ENCODE results near the gene TSPAN31. TPM values are rescaled to one million over a fixed set of nuclear protein-coding genes. Genes with fewer than 3 reads are reported as not detected.

Gene TSPAN31, protein sequence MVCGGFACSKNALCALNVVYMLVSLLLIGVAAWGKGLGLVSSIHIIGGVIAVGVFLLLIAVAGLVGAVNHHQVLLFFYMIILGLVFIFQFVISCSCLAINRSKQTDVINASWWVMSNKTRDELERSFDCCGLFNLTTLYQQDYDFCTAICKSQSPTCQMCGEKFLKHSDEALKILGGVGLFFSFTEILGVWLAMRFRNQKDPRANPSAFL
- 86.3 and 103 TPM in 2 replicates for total RNA-seq

GRCh38 chr12:57744777-57745484 lies at the start of gene TSPAN31:
Gene TSPAN31, plus strand, starts transcription at chr12:57745039. Its CDS starts 116 bp downstream, at chr12:57745155.

GRCh38 chr12:57738661-57739237 lies 6.1 kb upstream of the TSPAN31 start, which contains the start of gene AGAP2:
Gene AGAP2, minus strand, starts transcription at chr12:57738742. Its CDS starts 496 bp downstream, at chr12:57738246.

DNA sequence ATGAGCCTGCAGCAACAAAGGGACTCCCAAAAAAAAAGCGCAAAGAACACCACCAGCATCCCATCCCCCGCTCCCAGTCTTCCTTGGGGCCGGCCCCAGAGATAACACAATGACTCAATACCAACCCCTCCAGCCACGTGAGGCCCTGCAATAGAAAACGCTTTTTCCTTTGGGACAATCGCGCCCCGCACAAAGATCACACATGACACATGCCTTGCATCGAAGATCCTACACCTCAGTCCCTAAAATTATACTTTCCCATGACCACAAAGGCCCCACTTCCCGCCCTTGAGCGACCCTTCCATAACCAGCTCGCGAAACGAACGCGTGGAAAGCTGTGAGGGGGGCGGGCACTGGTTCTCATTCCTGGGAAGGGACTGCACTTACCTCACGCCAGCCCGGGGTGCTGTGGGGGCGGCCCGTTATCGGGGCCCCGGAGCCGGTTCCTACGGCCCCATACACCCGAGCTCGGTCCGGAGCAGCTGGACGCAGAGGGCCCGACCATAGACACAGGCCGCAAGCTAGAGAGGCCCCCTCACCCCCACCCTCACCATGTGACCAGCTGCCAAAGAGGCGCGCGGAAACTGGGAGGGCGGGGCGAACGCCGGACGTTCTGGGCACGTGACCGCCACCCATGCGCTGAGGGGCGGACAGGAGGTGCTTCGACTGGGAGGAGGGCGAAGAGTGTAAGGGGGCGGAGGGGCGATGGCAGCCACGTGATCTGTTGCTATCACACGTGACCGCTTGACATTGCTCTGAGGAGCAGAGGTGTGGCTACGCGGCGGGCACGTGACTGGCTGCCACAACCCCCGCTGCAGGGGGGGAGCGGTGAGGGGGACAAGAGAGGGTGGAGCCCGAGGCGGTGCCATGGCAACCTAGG lies 7.2 kb downstream of the TSPAN31 start, which contains the start of gene CDK4:
CDK4 (minus strand) TSS at position 523 of the 880 bp plus-strand sequence. CDS start 593 bp downstream, outside the sequence.

GRCh38 chr12:57754411-57755193 lies 9.8 kb downstream of the TSPAN31 start, which contains the start of gene MARCHF9:
Gene MARCHF9, plus strand, starts transcription at chr12:57755103. Its CDS starts 426 bp downstream, at chr12:57755529.

GRCh38 chr12:57766464-57767304 lies 21.8 kb downstream of the TSPAN31 start, which contains the start of gene CYP27B1:
Gene CYP27B1, minus strand, starts transcription at chr12:57767078. Its CDS starts 37 bp downstream, at chr12:57767041.

GRCh38 chr12:57771873-57772428 lies 27.1 kb downstream of the TSPAN31 start, which contains the start of gene METTL1:
Gene METTL1, minus strand, starts transcription at chr12:57772105. Its CDS starts 22 bp downstream, at chr12:57772083.

GRCh38 chr12:57772429-57773322 lies 27.8 kb downstream of the TSPAN31 start, which contains the start of gene EEF1AKMT3:
Gene EEF1AKMT3, plus strand, starts transcription at chr12:57772614. Its CDS starts 111 bp downstream, at chr12:57772725.

DNA sequence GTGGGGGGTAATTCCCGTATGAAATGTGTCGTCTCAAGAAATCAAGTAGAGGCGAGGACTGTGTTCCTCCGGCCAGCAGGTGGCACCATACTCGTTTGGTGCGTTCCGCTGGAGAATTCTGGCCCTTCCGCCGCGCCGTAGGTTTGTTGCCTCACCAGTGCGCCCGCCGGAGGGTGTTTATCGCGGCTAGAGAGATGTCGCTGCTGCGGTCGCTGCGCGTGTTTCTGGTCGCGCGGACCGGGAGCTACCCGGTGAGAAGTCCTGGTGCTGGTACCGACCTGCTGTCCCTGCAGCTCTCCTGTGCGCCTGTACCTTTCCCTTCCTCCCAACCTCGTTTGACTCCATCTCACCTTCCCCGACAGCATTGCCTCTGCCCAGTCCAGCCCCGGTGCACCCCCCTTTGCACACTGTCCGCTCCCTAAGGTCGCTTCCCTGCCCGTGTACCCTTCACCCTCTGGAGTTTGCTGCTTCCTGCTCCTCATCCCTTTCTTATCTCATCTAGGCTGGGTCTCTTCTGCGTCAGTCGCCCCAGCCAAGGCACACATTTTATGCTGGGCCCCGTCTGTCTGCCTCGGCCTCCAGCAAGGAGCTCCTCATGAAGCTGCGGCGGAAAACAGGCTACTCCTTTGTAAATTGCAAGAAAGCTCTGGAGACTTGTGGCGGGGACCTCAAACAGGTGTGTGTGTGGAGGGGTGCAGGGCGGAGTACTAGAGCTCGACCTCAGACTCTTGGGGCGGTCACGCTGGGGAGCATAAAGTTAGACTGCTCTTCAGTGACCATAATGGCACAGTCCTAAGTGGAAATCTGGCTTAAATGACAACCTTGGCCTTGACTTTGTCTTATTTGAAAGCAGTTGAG lies 38.0 kb downstream of the TSPAN31 start, which contains the start of gene TSFM:
TSFM (plus strand) TSS at position 180 of the 858 bp plus-strand sequence; CDS start at position 195, 15 bp downstream.

Other genes with a start within 250 kb of the TSPAN31 start
- 17.6 and 85.4 TPM in 2 replicates for gene DDIT3, start 224.5 kb upstream of the TSPAN31 start, total RNA-seq
- 2.9 and 3.9 TPM in 2 replicates for gene MBD6, start 222.2 kb upstream of the TSPAN31 start, total RNA-seq
- 79.5 and 89.1 TPM in 2 replicates for gene DCTN2, start 197.8 kb upstream of the TSPAN31 start, total RNA-seq
- 0.19 and 0.28 TPM in 2 replicates for gene KIF5A, start 195.0 kb upstream of the TSPAN31 start, total RNA-seq
- gene PIP4K2C, start 153.8 kb upstream of the TSPAN31 start, total RNA-seq = 18.2 and 19.2 TPM in 2 replicates
- gene DTX3, start 140.2 kb upstream of the TSPAN31 start, total RNA-seq = 5.4 and 14.7 TPM in 2 replicates
- gene ARHGEF25, start 133.6 kb upstream of the TSPAN31 start, total RNA-seq = 12.5 and 27.1 TPM in 2 replicates
- 1.9 and 2.8 TPM in 2 replicates for gene B4GALNT1, start 111.8 kb upstream of the TSPAN31 start, total RNA-seq
- gene OS9, start 50.9 kb upstream of the TSPAN31 start, total RNA-seq = 133 and 376 TPM in 2 replicates
- 0.19 and 0.28 TPM in 2 replicates for gene AGAP2, start 6.3 kb upstream of the TSPAN31 start, total RNA-seq
- gene CDK4, start 7.3 kb downstream of the TSPAN31 start, total RNA-seq = 146 and 166 TPM in 2 replicates
- gene MARCHF9, start 10.1 kb downstream of the TSPAN31 start, total RNA-seq = 0.77 and 3.1 TPM in 2 replicates
- gene CYP27B1, start 22.0 kb downstream of the TSPAN31 start, total RNA-seq = 0.19 and 1.1 TPM in 2 replicates
- gene METTL1, start 27.1 kb downstream of the TSPAN31 start, total RNA-seq = 5.9 and 15.7 TPM in 2 replicates
- 3.8 and 12.1 TPM in 2 replicates for gene EEF1AKMT3, start 27.6 kb downstream of the TSPAN31 start, total RNA-seq
- 16.1 and 22.6 TPM in 2 replicates for gene TSFM, start 37.7 kb downstream of the TSPAN31 start, total RNA-seq
- 1.7 and 3.1 TPM in 2 replicates for gene AVIL, start 73.7 kb downstream of the TSPAN31 start, total RNA-seq
- 38.9 and 51.4 TPM in 2 replicates for gene CTDSP2, start 101.7 kb downstream of the TSPAN31 start, total RNA-seq
- 12.8 and 18.0 TPM in 2 replicates for gene ATP23, start 196.5 kb downstream of the TSPAN31 start, total RNA-seq